Endodermal cell (in vitro differentiated cells): ENCODE measurements around the gene TUBA3D. TPM values are rescaled to one million over a fixed set of nuclear protein-coding genes. Genes with fewer than 3 reads are reported as not detected.
"Not testable (repeated sequence)": the region's sequence is repeated elsewhere in the genome, so short reads cannot be mapped to it uniquely, and the experiment has no call there.

Experiments used
- DNase-seq: peaks from one replicate; pipeline ENCODE4 v3.0.0-alpha.2; 2017
- H3K27ac ChIP-seq: 2 replicates; pipeline ENCODE4 v1.5.1; 2013; ENCODE audit warnings: mild to moderate bottlenecking, low read depth, low read length, moderate library complexity
- H3K27me3 ChIP-seq: 2 replicates; pipeline ENCODE4 v1.6.1; 2013; ENCODE audit warnings: mild to moderate bottlenecking, low read length, moderate library complexity; ENCODE audit not compliant: insufficient read depth, control insufficient read depth, poor library complexity, severe bottlenecking
- H3K36me3 ChIP-seq: 2 replicates; pipeline ENCODE4 v1.7.0; 2013; ENCODE audit warnings: mild to moderate bottlenecking, low read length, moderate library complexity; ENCODE audit not compliant: control insufficient read depth, insufficient read depth
- H3K4me1 ChIP-seq: one replicate; pipeline ENCODE4 v1.7.0; 2013; ENCODE audit warnings: low read length; ENCODE audit not compliant: control insufficient read depth, insufficient read depth
- H3K4me3 ChIP-seq: 2 replicates; pipeline ENCODE4 v1.5.1; 2013; ENCODE audit warnings: mild to moderate bottlenecking, low read length, moderate library complexity
- H3K9ac ChIP-seq: 2 replicates; pipeline ENCODE4 v1.6.1; 2013; ENCODE audit warnings: mild to moderate bottlenecking, low read length, moderate library complexity; ENCODE audit not compliant: poor library complexity, severe bottlenecking; ENCODE audit errors: extremely low read depth
- H3K9me3 ChIP-seq: 2 replicates; pipeline ENCODE4 v1.6.1; 2013; ENCODE audit warnings: mild to moderate bottlenecking, low read length, moderate library complexity; ENCODE audit not compliant: control insufficient read depth
- H3K27ac Mint-ChIP-seq: 2 replicates; pipeline ENCODE4 v1.8.0; 2020; ENCODE audit warnings: mixed read lengths
- H3K27me3 Mint-ChIP-seq: 2 replicates; pipeline ENCODE4 v1.8.0; 2021; ENCODE audit warnings: mild to moderate bottlenecking, mixed read lengths; ENCODE audit not compliant: insufficient read depth
- H3K36me3 Mint-ChIP-seq: 2 replicates; pipeline ENCODE4 v1.8.0; 2020; ENCODE audit warnings: low read depth, mixed read lengths
- H3K4me1 Mint-ChIP-seq: 2 replicates; pipeline ENCODE4 v1.8.0; 2020; ENCODE audit warnings: mixed read lengths
- H3K4me3 Mint-ChIP-seq: 2 replicates; pipeline ENCODE4 v1.8.0; 2020; ENCODE audit warnings: mild to moderate bottlenecking, moderate library complexity, mixed read lengths
- H3K9me3 Mint-ChIP-seq: 2 replicates; pipeline ENCODE4 v1.8.0; 2020; ENCODE audit warnings: mild to moderate bottlenecking, mixed read lengths
- CTCF ChIP-seq: fragments of 200-600 bp; sonication (generic); conservative IDR thresholded peaks from 2 replicates; pipeline ENCODE4 v1.5.0; 2021; ENCODE audit warnings: antibody characterized with exemption, mild to moderate bottlenecking
- WGBS, 2 experiments: methylation state at CpG; one replicate each; pipeline versions ENCODE4 v1.1.5 to v1.1.7; 2013; ENCODE audit warnings: missing lambda C conversion rate in 2 of 2, mixed read lengths in 1 of 2; ENCODE audit not compliant: insufficient coverage in 1 of 2, insufficient read length in 1 of 2; 5-methylcytosine and 5-hydroxymethylcytosine counted together
- long read RNA-seq, 4 experiments: library from polyadenylated mRNA in 2 of 4; library from RNA in 1 of 4; library from capped mRNA in 1 of 4; stranded (forward) in 3 of 4; unstranded in 1 of 4; transcript quantifications; one replicate each; pipeline ENCODE4 v2.0.0, GENCODE V29; 2020 to 2021; ENCODE audit warnings: inconsistent platforms in 1 of 4
- polyA plus RNA-seq, 2 experiments: library from polyadenylated mRNA; stranded (reverse); fragments of 50-300 nt; gene quantifications; one replicate each; pipeline ENCODE4 v1.2.3, GENCODE V29; 2013
- total RNA-seq, 2 donors: library from RNA; stranded (reverse); fragmentation: NEBNext Ultra II Directional in 1 of 2; extraction: Animal tissue kit (Norgen Biotek cat#: 25700) in 1 of 2; gene quantifications; 2 replicates in 1 of 2; 3 replicates in 1 of 2; pipeline ENCODE4 v1.2.1, GENCODE V29; 2021

The TUBA3D gene
- total RNA-seq: not detected
- not detected for polyA plus RNA-seq (2013, experiment 1 of 2)
- not detected for polyA plus RNA-seq (2013, experiment 2 of 2)
- long read RNA-seq, experiment 1: 0 reads
- long read RNA-seq, experiment 2: 0 reads
- long read RNA-seq, experiment 3, partial matches to known transcripts: 0 of 1 reads
- long read RNA-seq, experiment 3, other reads (novel, unspliced or antisense): 1 of 1 reads
- long read RNA-seq, experiment 4, partial matches to known transcripts: 0 of 2 reads
- long read RNA-seq, experiment 4, other reads (novel, unspliced or antisense): 0 of 2 reads

GRCh38 chr2:131475831-131476230 is at the start of gene TUBA3D:
Gene TUBA3D (plus strand): TSS chr2:131476119. CDS start chr2:131476200, 81 bp downstream.
- Mint-ChIP-seq H3K4me3 (no peak within 1 kb of the TSS), H3K27me3 (no peaks in the 10 kb centered on the region), H3K36me3 (peaks cover 7% of the 10 kb centered on the region), H3K27ac (no peak within 1 kb of the TSS), H3K4me1 (no peaks in the 10 kb centered on the region), H3K9me3 (peaks cover 3% of the 10 kb centered on the region)
- H3K27ac ChIP-seq: no peak within 1 kb of the TSS
- DNase-seq: peak; percentile 53
- TF ChIP-seq CTCF: no peak
- H3K27me3 ChIP-seq: no peaks in the 10 kb centered on the region
- 94 to 96% methylated on average over 4 to 27 of the region's 27 CpGs for WGBS, 2 experiments
- no peaks in the 10 kb centered on the region for H3K36me3 ChIP-seq
- H3K4me1 ChIP-seq: no peaks in the 10 kb centered on the region
- no peaks in the 10 kb centered on the region for H3K9me3 ChIP-seq
- no peak within 1 kb of the TSS for H3K4me3 ChIP-seq
- no peak within 1 kb of the TSS for H3K9ac ChIP-seq

GRCh38 chr2:131426727-131427126 is 49.2 kb upstream of the TUBA3D start:
- DNase-seq: no peak
- no peak for TF ChIP-seq CTCF
- Histone ChIP-seq H3K27me3 (peaks cover 33% of the 10 kb centered on the region), H3K9ac (no peak overlapping the region), H3K9me3 (no peaks in the 10 kb centered on the region), H3K36me3 (no peaks in the 10 kb centered on the region), H3K27ac (no peak overlapping the region), H3K4me3 (no peak overlapping the region), H3K4me1 (no peaks in the 10 kb centered on the region)
- H3K27me3 Mint-ChIP-seq: peaks cover 42% of the 10 kb centered on the region
- H3K4me3 Mint-ChIP-seq: no peak overlapping the region
- peaks cover 9% of the 10 kb centered on the region for H3K4me1 Mint-ChIP-seq
- WGBS, 2 experiments: 93 to 94% methylated on average over 4 to 5 of the region's 5 CpGs
- H3K27ac Mint-ChIP-seq: no peak overlapping the region
- H3K9me3 Mint-ChIP-seq: peaks cover 8% of the 10 kb centered on the region
- no peaks in the 10 kb centered on the region for H3K36me3 Mint-ChIP-seq

GRCh38 chr2:131431336-131431735 is 44.6 kb upstream of the TUBA3D start:
- Mint-ChIP-seq H3K9me3 (no peaks in the 10 kb centered on the region), H3K4me1 (no peaks in the 10 kb centered on the region), H3K27ac (no peak overlapping the region), H3K4me3 (no peak overlapping the region), H3K27me3 (peaks cover 15% of the 10 kb centered on the region), H3K36me3 (no peaks in the 10 kb centered on the region)
- no peak for TF ChIP-seq CTCF
- no peak overlapping the region for H3K4me3 ChIP-seq
- no peaks in the 10 kb centered on the region for H3K9me3 ChIP-seq
- no peaks in the 10 kb centered on the region for H3K36me3 ChIP-seq
- 90 to 97% methylated on average over 6 of the region's 6 CpGs for WGBS, 2 experiments
- H3K4me1 ChIP-seq: no peaks in the 10 kb centered on the region
- peaks cover 7% of the 10 kb centered on the region for H3K27me3 ChIP-seq
- H3K27ac ChIP-seq: no peak overlapping the region
- DNase-seq: no peak
- no peak overlapping the region for H3K9ac ChIP-seq

- not testable (repeated sequence) for H3K36me3 Mint-ChIP-seq, H3K27me3 Mint-ChIP-seq, H3K9ac ChIP-seq, DNase-seq, H3K9me3 ChIP-seq, H3K27ac ChIP-seq, H3K4me3 Mint-ChIP-seq, H3K36me3 ChIP-seq, H3K4me1 ChIP-seq, H3K4me3 ChIP-seq, H3K9me3 Mint-ChIP-seq, H3K27ac Mint-ChIP-seq, H3K4me1 Mint-ChIP-seq, H3K27me3 ChIP-seq
- WGBS, 2 experiments: 86 to 92% methylated on average over 2 to 7 of the region's 7 CpGs
These were observed 35.0 kb upstream of the TUBA3D start for GRCh38 chr2:131440742-131441468.
